ENCODE data around the gene ITPK1. TPM values are rescaled to one million over a fixed set of nuclear protein-coding genes. Genes with fewer than 3 reads are reported as not detected.
A peak's percentile ranks its signal among the peaks of the same experiment; 100 is the strongest.

The ITPK1 gene
- total RNA-seq, 4 donors from 2014 or later: 132 to 172 (median 157) TPM

GRCh38 chr14:93092606-93093556 is 22.8 kb downstream of the ITPK1 start:
- Histone ChIP-seq H3K27ac (no peak overlapping the region), H3K4me3 (no peak overlapping the region), H3K36me3 (no peaks in the 10 kb centered on the region)

GRCh38 chr14:93091666-93092065 is 24.1 kb downstream of the ITPK1 start:
- Histone ChIP-seq H3K4me1 (peaks cover 0 to 18% (median 0%) of the 10 kb centered on the region in 4 donors), H3K27ac (peak overlapping the region in 1 of 4 donors; percentile 19), H3K36me3 (no peaks in the 10 kb centered on the region)

More at GRCh38 chr14:93092606-93093556, 22.8 kb downstream of the ITPK1 start:
- Histone ChIP-seq H3K4me1 (peaks cover 0 to 18% (median 0%) of the 10 kb centered on the region in 4 donors), H3K9me3 (no peaks in the 10 kb centered on the region), H3K27me3 (no peaks in the 10 kb centered on the region)
- TF ChIP-seq CTCF (IDR thresholded peaks at IDR 0.05): no peak
- no peak for DNase-seq

GRCh38 chr14:93090826-93091555 is 24.7 kb downstream of the ITPK1 start:
- H3K27me3 ChIP-seq: no peaks in the 10 kb centered on the region
- no peak for TF ChIP-seq POLR2A (IDR thresholded peaks at IDR 0.05)
- no peak for TF ChIP-seq CTCF (IDR thresholded peaks at IDR 0.05)
- no peak overlapping the region for H3K4me3 ChIP-seq
- H3K36me3 ChIP-seq: no peaks in the 10 kb centered on the region
- peaks cover 0 to 18% (median 0%) of the 10 kb centered on the region in 4 donors for H3K4me1 ChIP-seq
- H3K27ac ChIP-seq: peak overlapping the region in 1 of 4 donors; percentile 19
- no peak for DNase-seq
- H3K9me3 ChIP-seq: no peaks in the 10 kb centered on the region

More at GRCh38 chr14:93091666-93092065, 24.1 kb downstream of the ITPK1 start:
- TF ChIP-seq POLR2A (IDR thresholded peaks at IDR 0.05) (no peak), CTCF (IDR thresholded peaks at IDR 0.05) (no peak)
- no peak for DNase-seq
- Histone ChIP-seq H3K4me3 (no peak overlapping the region), H3K27me3 (no peaks in the 10 kb centered on the region), H3K9me3 (no peaks in the 10 kb centered on the region)

GRCh38 chr14:93089521-93090269 is 26.0 kb downstream of the ITPK1 start:
- Histone ChIP-seq H3K27me3 (no peaks in the 10 kb centered on the region), H3K27ac (no peak overlapping the region), H3K9me3 (no peaks in the 10 kb centered on the region), H3K4me1 (peaks cover 0 to 18% (median 0%) of the 10 kb centered on the region in 4 donors), H3K36me3 (no peaks in the 10 kb centered on the region), H3K4me3 (no peak overlapping the region)
- no peak for DNase-seq
- TF ChIP-seq POLR2A (IDR thresholded peaks at IDR 0.05): no peak
- TF ChIP-seq CTCF (IDR thresholded peaks at IDR 0.05): no peak

GRCh38 chr14:93086441-93087055 is 29.2 kb downstream of the ITPK1 start:
- no peak for DNase-seq
- TF ChIP-seq POLR2A (IDR thresholded peaks at IDR 0.05) (no peak), CTCF (IDR thresholded peaks at IDR 0.05) (no peak)

More at GRCh38 chr14:93086441-93087055, 29.2 kb downstream of the ITPK1 start:
- no peak overlapping the region for H3K4me3 ChIP-seq
- no peaks in the 10 kb centered on the region for H3K27me3 ChIP-seq
- no peaks in the 10 kb centered on the region for H3K9me3 ChIP-seq
- H3K4me1 ChIP-seq: peaks cover 0 to 31% (median 10%) of the 10 kb centered on the region in 4 donors
- H3K27ac ChIP-seq: peak overlapping the region in 2 of 4 donors; percentile 25 to 44
- H3K36me3 ChIP-seq: no peaks in the 10 kb centered on the region
